ENCODE measurements around the gene FNDC11.

- TF ChIP-seq CTCF (conservative IDR thresholded peaks at IDR 0.05; ENCODE audit: low read length) (peak; percentile 35; the same call in 1 of the 2 replicates), EZH2phosphoT487 (IDR thresholded peaks at IDR 0.05; ENCODE audit: borderline replicate concordance, low read depth, low read length) (no peak)
Measured at GRCh38 chr20:63538204-63539091, 15.5 kb upstream of the FNDC11 start.
